T-cell (primary cell): ENCODE results near the gene TUBGCP2. TPM values are rescaled to one million over a fixed set of nuclear protein-coding genes. Genes with fewer than 3 reads are reported as not detected.

Experiments used
- ATAC-seq, 4 experiments: fragments of 200-7000 bp in 3 of 4; fragments of 150-1000 bp in 1 of 4; cut with Tn5 transposase; replicated peaks in 1 of 4; 1 replicate in 3 of 4; 2 replicates in 1 of 4; pipeline ENCODE4 v1.10.0; 2021; ENCODE audit warnings: moderate library complexity in 3 of 4, mild to moderate bottlenecking in 2 of 4, moderate number of reproducible peaks in 1 of 4
- CTCF ChIA-PET, 2 donors: fragments of 300-600 bp; sonication (Branson Sonifier 250); formaldehyde crosslinking; loops; one replicate each; lab custom pipeline; 2022; ENCODE audit warnings: antibody characterized with exemption in 2 of 2; lab: Charles Lee
- POLR2A ChIA-PET, 2 donors: fragments of 300-600 bp; sonication (Branson Sonifier 250); formaldehyde crosslinking; loops; one replicate each; lab custom pipeline; 2022; ENCODE audit warnings: antibody characterized with exemption in 2 of 2; lab: Charles Lee
- DNase-seq, 35 experiments: peaks; one replicate each; pipeline versions ENCODE4 v3.0.0 to v3.0.0-alpha.2; 2013 to 2023
- H3K27ac ChIP-seq: one replicate; pipeline ENCODE4 v1.5.1; 2013; ENCODE audit warnings: low read length
- H3K27me3 ChIP-seq, 2 experiments: replicated peaks in 1 of 2; 1 replicate in 1 of 2; 2 replicates in 1 of 2; pipeline versions ENCODE4 v1.6.1 to v1.7.0; 2013; ENCODE audit warnings: low read length in 1 of 2, mixed read lengths in 1 of 2; ENCODE audit not compliant: control insufficient read depth in 2 of 2, insufficient read depth in 2 of 2; ENCODE audit errors: extremely low read depth in 1 of 2
- H3K36me3 ChIP-seq, 2 donors: 1 replicate in 1 of 2; 2 replicates in 1 of 2; pipeline versions ENCODE4 v1.6.1 to v1.7.0; 2013; ENCODE audit warnings: low read length in 1 of 2; ENCODE audit not compliant: control insufficient read depth in 2 of 2, insufficient read depth in 1 of 2; ENCODE audit errors: extremely low read depth in 1 of 2
- H3K4me1 ChIP-seq, 2 experiments: 1 replicate in 1 of 2; 2 replicates in 1 of 2; pipeline versions ENCODE4 v1.6.1 to v1.7.0; 2013; ENCODE audit warnings: low read length in 2 of 2, mixed read lengths in 1 of 2; ENCODE audit not compliant: insufficient read depth in 2 of 2, control insufficient read depth in 1 of 2; ENCODE audit errors: extremely low read depth in 1 of 2
- H3K4me3 ChIP-seq, 2 donors: 1 replicate in 1 of 2; 2 replicates in 1 of 2; pipeline versions ENCODE4 v1.5.1 to v1.7.0; 2013; ENCODE audit warnings: mild to moderate bottlenecking in 2 of 2, low read length in 1 of 2, moderate library complexity in 1 of 2; ENCODE audit not compliant: control insufficient read depth in 1 of 2; ENCODE audit errors: extremely low read depth in 1 of 2
- H3K9me3 ChIP-seq: 2 replicates; pipeline ENCODE4 v1.7.0; 2013
- H3K27ac Mint-ChIP-seq, 2 donors: one replicate each; pipeline ENCODE4 v1.8.0; 2020 to 2021; ENCODE audit warnings: mild to moderate bottlenecking in 2 of 2, mixed read lengths in 2 of 2
- H3K27me3 Mint-ChIP-seq, 2 donors: one replicate each; pipeline ENCODE4 v1.8.0; 2021 to 2022; ENCODE audit warnings: mixed read lengths in 2 of 2
- H3K36me3 Mint-ChIP-seq: one replicate; pipeline ENCODE4 v1.8.0; 2021; ENCODE audit warnings: mixed read lengths
- H3K4me1 Mint-ChIP-seq, 3 donors: one replicate each; pipeline ENCODE4 v1.8.0; 2020 to 2022; ENCODE audit warnings: mixed read lengths in 3 of 3, mild to moderate bottlenecking in 1 of 3
- H3K4me3 Mint-ChIP-seq, 3 donors: one replicate each; pipeline ENCODE4 v1.8.0; 2020 to 2022; ENCODE audit warnings: mild to moderate bottlenecking in 3 of 3, mixed read lengths in 3 of 3, moderate library complexity in 3 of 3
- H3K9me3 Mint-ChIP-seq, 3 donors: one replicate each; pipeline ENCODE4 v1.8.0; 2020 to 2022; ENCODE audit warnings: mixed read lengths in 3 of 3
- WGBS: methylation state at CpG from one replicate; pipeline ENCODE4 v1.1.5; 2013; ENCODE audit warnings: missing lambda C conversion rate; ENCODE audit not compliant: insufficient coverage; 5-methylcytosine and 5-hydroxymethylcytosine counted together
- total RNA-seq, 35 experiments: library from RNA in 6 of 35; stranded (reverse) in 6 of 35; fragments of 120-200 nt in 1 of 35; gene quantifications; one replicate each; pipeline versions ENCODE4 v1.2.1 to v1.2.4 and lab custom pipeline; 2013 to 2026

Gene TUBGCP2
- total RNA-seq, 5 donors from 2014 or later (not counting 1 experiment from before 2014, with no cell fraction given): 64.5 to 80.8 (median 72.7) TPM

GRCh38 chr10:133258066-133258817 lies 50.4 kb downstream of the TUBGCP2 start:
- ATAC-seq (peak; percentile 6 to 24 (median 13)), DNase-seq (peak in 7 of 35 experiments; percentile 33 to 51 (median 41))
- H3K36me3 Mint-ChIP-seq: no peaks in the 10 kb centered on the region
- H3K9me3 ChIP-seq: no peaks in the 10 kb centered on the region
- H3K4me3 Mint-ChIP-seq: peak overlapping the region in 2 of 3 donors; percentile 28 to 77
- no peaks in the 10 kb centered on the region for H3K27me3 ChIP-seq
- H3K27ac ChIP-seq: peak overlapping the region; percentile 75
- H3K27ac Mint-ChIP-seq: peak overlapping the region; percentile 85 to 90
- H3K36me3 ChIP-seq: peaks cover 0 to 6% of the 10 kb centered on the region in 2 donors
- 45% methylated on average over 19 of the region's 21 CpGs for WGBS
- peak overlapping the region in 1 of 2 donors; percentile 17 for H3K4me3 ChIP-seq
- POLR2A ChIA-PET: no interaction called here
- H3K27me3 Mint-ChIP-seq: no peaks in the 10 kb centered on the region
- H3K4me1 Mint-ChIP-seq: peaks cover 45 to 58% (median 54%) of the 10 kb centered on the region in 3 donors
- H3K4me1 ChIP-seq: peaks cover 34 to 61% of the 10 kb centered on the region in 2 experiments
- H3K9me3 Mint-ChIP-seq: no peaks in the 10 kb centered on the region
- CTCF ChIA-PET: interaction anchor here in 1 of 2 donors (1.3 kb wide), 1 partner anchor 17 kb away, joined by 4 read pairs; no protein-coding TSS in a partner anchor

- ATAC-seq: peak in 1 of 4 experiments; percentile 7
- Histone ChIP-seq H3K27me3 (peaks cover 0 to under 1% of the 10 kb centered on the region in 2 experiments), H3K27ac (peak overlapping the region; percentile 75), H3K4me3 (no peak overlapping the region), H3K4me1 (peaks cover 28 to 54% of the 10 kb centered on the region in 2 experiments), H3K36me3 (peaks cover 0 to 3% of the 10 kb centered on the region in 2 donors), H3K9me3 (no peaks in the 10 kb centered on the region)
- WGBS: 35% methylated on average over 23 of the region's 27 CpGs
- Mint-ChIP-seq H3K4me3 (peak overlapping the region in 2 of 3 donors; percentile 28 to 77), H3K27me3 (no peaks in the 10 kb centered on the region), H3K4me1 (peaks cover 40 to 52% (median 48%) of the 10 kb centered on the region in 3 donors), H3K27ac (peak overlapping the region; percentile 86 to 90), H3K9me3 (no peaks in the 10 kb centered on the region), H3K36me3 (no peaks in the 10 kb centered on the region)
- peak in 4 of 35 experiments; percentile 23 to 45 (median 32) for DNase-seq
- ChIA-PET CTCF (no interaction called here), POLR2A (no interaction called here)
These were observed 51.1 kb downstream of the TUBGCP2 start for GRCh38 chr10:133257489-133258065.

GRCh38 chr10:133255323-133255722 lies 53.3 kb downstream of the TUBGCP2 start:
- ChIA-PET CTCF (no interaction called here), POLR2A (no interaction called here)
- 96% methylated on average over 8 of the region's 15 CpGs for WGBS
- Mint-ChIP-seq H3K27me3 (peaks cover 0 to 1% of the 10 kb centered on the region in 2 donors), H3K9me3 (no peaks in the 10 kb centered on the region), H3K4me3 (no peak overlapping the region), H3K4me1 (peaks cover 28 to 37% (median 33%) of the 10 kb centered on the region in 3 donors), H3K36me3 (no peaks in the 10 kb centered on the region), H3K27ac (no peak overlapping the region)
- H3K9me3 ChIP-seq: no peaks in the 10 kb centered on the region
- H3K27me3 ChIP-seq: peaks cover 0 to 2% of the 10 kb centered on the region in 2 experiments
- H3K4me1 ChIP-seq: peaks cover 23 to 36% of the 10 kb centered on the region in 2 experiments
- DNase-seq: no peak
- no peak for ATAC-seq
- no peaks in the 10 kb centered on the region for H3K36me3 ChIP-seq
- H3K4me3 ChIP-seq: no peak overlapping the region
- no peak overlapping the region for H3K27ac ChIP-seq

GRCh38 chr10:133254421-133255120 lies 54.1 kb downstream of the TUBGCP2 start:
- POLR2A ChIA-PET: no interaction called here
- CTCF ChIA-PET: no interaction called here
- DNase-seq: no peak

GRCh38 chr10:133253361-133253955 lies 55.2 kb downstream of the TUBGCP2 start:
- ChIA-PET CTCF (no interaction called here), POLR2A (no interaction called here)
- Mint-ChIP-seq H3K27ac (no peak overlapping the region), H3K27me3 (peaks cover 0 to 4% of the 10 kb centered on the region in 2 donors), H3K9me3 (no peaks in the 10 kb centered on the region), H3K4me1 (peaks cover 13 to 24% (median 16%) of the 10 kb centered on the region in 3 donors), H3K4me3 (no peak overlapping the region), H3K36me3 (no peaks in the 10 kb centered on the region)
- Histone ChIP-seq H3K4me3 (no peak overlapping the region), H3K27ac (no peak overlapping the region), H3K36me3 (no peaks in the 10 kb centered on the region), H3K4me1 (peaks cover 13 to 17% of the 10 kb centered on the region in 2 experiments), H3K27me3 (peaks cover 0 to 2% of the 10 kb centered on the region in 2 experiments), H3K9me3 (no peaks in the 10 kb centered on the region)
- WGBS: 90% methylated on average over 13 of the region's 22 CpGs
- ATAC-seq: no peak
- no peak for DNase-seq

More at GRCh38 chr10:133254421-133255120, 54.1 kb downstream of the TUBGCP2 start:
- H3K4me1 ChIP-seq: peaks cover 22 to 28% of the 10 kb centered on the region in 2 experiments
- Mint-ChIP-seq H3K27me3 (peaks cover 0 to 4% of the 10 kb centered on the region in 2 donors), H3K9me3 (no peaks in the 10 kb centered on the region), H3K36me3 (no peaks in the 10 kb centered on the region), H3K27ac (peak overlapping the region in 1 of 2 donors; percentile 55), H3K4me3 (no peak overlapping the region), H3K4me1 (peaks cover 20 to 32% (median 26%) of the 10 kb centered on the region in 3 donors)
- no peak overlapping the region for H3K27ac ChIP-seq
- WGBS: 84% methylated on average over 12 of the region's 13 CpGs
- no peak overlapping the region for H3K4me3 ChIP-seq
- H3K36me3 ChIP-seq: no peaks in the 10 kb centered on the region
- no peak for ATAC-seq
- H3K27me3 ChIP-seq: peaks cover 0 to 2% of the 10 kb centered on the region in 2 experiments
- H3K9me3 ChIP-seq: no peaks in the 10 kb centered on the region

- WGBS: 50% methylated on average over 2 of the region's 12 CpGs
- ATAC-seq: no peak
These were observed 56.5 kb downstream of the TUBGCP2 start for GRCh38 chr10:133252223-133252552.

More at GRCh38 chr10:133252223-133252552, 56.5 kb downstream of the TUBGCP2 start:
- Histone ChIP-seq H3K36me3 (no peaks in the 10 kb centered on the region), H3K9me3 (no peaks in the 10 kb centered on the region), H3K4me1 (peaks cover 4% of the 10 kb centered on the region in 2 experiments), H3K4me3 (no peak overlapping the region), H3K27ac (no peak overlapping the region), H3K27me3 (peaks cover 0 to 5% of the 10 kb centered on the region in 2 experiments)
- peaks cover 0 to 4% of the 10 kb centered on the region in 2 donors for H3K27me3 Mint-ChIP-seq
- H3K27ac Mint-ChIP-seq: no peak overlapping the region
- ChIA-PET CTCF (no interaction called here), POLR2A (no interaction called here)
- no peak overlapping the region for H3K4me3 Mint-ChIP-seq
- no peak for DNase-seq
- no peaks in the 10 kb centered on the region for H3K9me3 Mint-ChIP-seq
- no peaks in the 10 kb centered on the region for H3K36me3 Mint-ChIP-seq
- peaks cover 0 to 12% (median 4%) of the 10 kb centered on the region in 3 donors for H3K4me1 Mint-ChIP-seq
